SK-N-SH (cell line): Measurements from ENCODE around the gene MRAP.

Experiments used
- ELF1 ChIP-seq: IDR thresholded peaks from 2 replicates; pipeline ENCODE4 v1.4.0; 2012
- EZH2phosphoT487 ChIP-seq: fragments of 200-600 bp; sonication (generic); IDR thresholded peaks from 2 replicates; pipeline ENCODE4 v1.6.1; 2017; ENCODE audit warnings: low read depth, mixed run types, mild to moderate bottlenecking, antibody characterized with exemption, moderate library complexity, borderline replicate concordance
- JUND ChIP-seq: IDR thresholded peaks from 2 replicates; pipeline ENCODE4 v1.4.0; 2012
- TF ChIP-seq, protein P1 (sequence below): fragments of 200-600 bp; sonication (generic); IDR thresholded peaks from 2 replicates; pipeline ENCODE4 v1.6.1; 2017; ENCODE audit warnings: antibody characterized with exemption, mild to moderate bottlenecking, moderate library complexity
- TF ChIP-seq, protein P2 (sequence below): IDR thresholded peaks from 2 replicates; pipeline ENCODE4 v1.4.0; 2012; ENCODE audit warnings: low read depth

DNA sequence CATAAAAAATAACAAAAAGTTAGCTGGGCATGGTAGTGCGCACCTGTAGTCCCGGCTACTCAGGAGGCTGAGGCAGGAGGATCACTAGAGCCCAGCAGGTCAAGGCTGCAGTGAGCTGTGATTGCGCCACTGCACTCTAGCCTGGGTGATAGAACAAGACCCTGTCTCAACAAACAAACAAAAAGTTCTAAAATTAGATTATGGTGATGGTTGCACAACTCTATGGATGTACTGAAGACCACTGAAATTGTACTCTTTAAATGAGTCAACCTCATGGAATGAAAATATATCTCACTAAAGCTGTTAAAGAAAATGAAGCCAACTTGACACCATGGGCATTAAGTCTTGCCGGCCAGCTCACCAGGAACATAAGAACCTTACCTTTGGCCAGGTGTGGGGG lies 9.1 kb downstream of the MRAP start:
- no peak for TF ChIP-seq EZH2phosphoT487
- TF ChIP-seq, protein P1, sequence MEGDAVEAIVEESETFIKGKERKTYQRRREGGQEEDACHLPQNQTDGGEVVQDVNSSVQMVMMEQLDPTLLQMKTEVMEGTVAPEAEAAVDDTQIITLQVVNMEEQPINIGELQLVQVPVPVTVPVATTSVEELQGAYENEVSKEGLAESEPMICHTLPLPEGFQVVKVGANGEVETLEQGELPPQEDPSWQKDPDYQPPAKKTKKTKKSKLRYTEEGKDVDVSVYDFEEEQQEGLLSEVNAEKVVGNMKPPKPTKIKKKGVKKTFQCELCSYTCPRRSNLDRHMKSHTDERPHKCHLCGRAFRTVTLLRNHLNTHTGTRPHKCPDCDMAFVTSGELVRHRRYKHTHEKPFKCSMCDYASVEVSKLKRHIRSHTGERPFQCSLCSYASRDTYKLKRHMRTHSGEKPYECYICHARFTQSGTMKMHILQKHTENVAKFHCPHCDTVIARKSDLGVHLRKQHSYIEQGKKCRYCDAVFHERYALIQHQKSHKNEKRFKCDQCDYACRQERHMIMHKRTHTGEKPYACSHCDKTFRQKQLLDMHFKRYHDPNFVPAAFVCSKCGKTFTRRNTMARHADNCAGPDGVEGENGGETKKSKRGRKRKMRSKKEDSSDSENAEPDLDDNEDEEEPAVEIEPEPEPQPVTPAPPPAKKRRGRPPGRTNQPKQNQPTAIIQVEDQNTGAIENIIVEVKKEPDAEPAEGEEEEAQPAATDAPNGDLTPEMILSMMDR = no peak
- TF ChIP-seq ELF1 = no peak
- no peak for TF ChIP-seq JUND
- TF ChIP-seq, protein P2, sequence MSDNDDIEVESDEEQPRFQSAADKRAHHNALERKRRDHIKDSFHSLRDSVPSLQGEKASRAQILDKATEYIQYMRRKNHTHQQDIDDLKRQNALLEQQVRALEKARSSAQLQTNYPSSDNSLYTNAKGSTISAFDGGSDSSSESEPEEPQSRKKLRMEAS = no peak
